DMS153 treated with DMSO at 0.1 percent for 48 hours (cell line): ENCODE data around the gene CCDC6.
"Not testable (repeated sequence)": the region's sequence is repeated elsewhere in the genome, so short reads cannot be mapped to it uniquely, and the experiment has no call there.

ENCODE experiments used
- DNase-seq: peaks from one replicate; lab custom pipeline; 2025; ENCODE audit not compliant: unreplicated experiment; lab: John Stamatoyannopoulos, UW

Gene CCDC6

DNA sequence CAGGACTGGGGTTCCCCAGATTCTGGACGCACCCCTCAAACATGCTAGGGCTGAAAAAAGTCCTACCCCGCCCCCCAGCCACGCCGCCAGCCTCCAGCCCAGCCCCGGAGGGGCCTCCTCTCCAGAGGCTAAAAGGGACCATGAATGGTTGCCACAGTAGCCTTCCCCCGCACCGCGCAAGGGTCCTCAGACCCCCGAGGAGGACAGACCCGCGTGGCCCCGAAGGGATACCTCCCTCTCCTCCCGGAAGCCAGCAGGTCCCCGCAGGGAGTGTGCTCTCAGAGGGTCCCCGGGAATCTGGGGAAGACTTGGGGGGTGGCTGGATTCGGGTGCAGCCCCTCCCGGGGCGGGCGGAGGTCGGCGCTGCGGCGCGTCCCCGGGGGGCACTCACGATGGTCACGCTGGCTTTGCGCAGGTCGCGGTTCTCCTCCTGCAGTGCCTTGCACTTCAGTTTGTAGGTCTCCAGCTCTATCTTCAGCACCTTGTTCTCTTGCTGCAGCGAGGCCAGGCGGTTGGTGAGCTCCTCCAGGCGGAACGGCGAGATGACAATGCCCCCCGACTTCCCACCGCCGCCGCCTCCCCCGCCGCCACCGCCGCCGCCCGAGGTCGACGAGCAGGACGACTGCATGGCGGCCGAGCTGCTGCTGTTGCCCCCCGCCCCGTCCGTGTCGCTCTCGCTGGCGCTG is 482 bp downstream of the CCDC6 start:
- DNase-seq = no peak

DNA sequence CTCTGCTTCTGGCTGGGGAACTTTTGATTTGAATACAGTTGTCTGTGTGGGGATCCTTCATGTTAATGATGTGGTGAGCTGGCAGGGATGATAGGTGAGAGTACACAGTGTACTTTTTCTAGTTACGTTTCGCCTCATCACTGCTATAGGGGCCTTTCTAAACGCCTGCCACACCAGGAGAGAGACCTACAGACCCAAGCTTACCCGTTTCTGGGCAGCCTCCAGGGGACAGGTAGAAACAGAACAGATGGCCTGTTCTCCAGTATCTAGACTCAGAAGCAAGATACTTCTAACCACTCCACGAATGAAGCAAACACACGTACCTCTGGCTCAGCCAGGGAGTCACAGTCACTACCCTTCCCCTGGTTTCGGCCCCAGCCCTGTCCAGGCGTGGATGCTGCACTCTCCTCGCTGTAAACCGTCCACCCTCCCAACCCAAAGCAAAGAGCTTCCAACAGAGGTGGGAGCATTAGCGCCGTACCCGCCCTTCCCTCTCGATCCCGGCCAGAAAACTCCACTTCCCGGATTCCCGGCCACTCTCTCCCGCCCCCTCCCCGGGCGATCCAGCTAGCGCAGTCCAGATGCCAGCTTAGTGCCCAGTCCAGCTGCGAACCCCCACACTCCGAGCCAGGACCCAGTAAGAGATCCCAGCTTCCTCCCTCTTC is 1.2 kb downstream of the CCDC6 start:
- DNase-seq = no peak

DNA sequence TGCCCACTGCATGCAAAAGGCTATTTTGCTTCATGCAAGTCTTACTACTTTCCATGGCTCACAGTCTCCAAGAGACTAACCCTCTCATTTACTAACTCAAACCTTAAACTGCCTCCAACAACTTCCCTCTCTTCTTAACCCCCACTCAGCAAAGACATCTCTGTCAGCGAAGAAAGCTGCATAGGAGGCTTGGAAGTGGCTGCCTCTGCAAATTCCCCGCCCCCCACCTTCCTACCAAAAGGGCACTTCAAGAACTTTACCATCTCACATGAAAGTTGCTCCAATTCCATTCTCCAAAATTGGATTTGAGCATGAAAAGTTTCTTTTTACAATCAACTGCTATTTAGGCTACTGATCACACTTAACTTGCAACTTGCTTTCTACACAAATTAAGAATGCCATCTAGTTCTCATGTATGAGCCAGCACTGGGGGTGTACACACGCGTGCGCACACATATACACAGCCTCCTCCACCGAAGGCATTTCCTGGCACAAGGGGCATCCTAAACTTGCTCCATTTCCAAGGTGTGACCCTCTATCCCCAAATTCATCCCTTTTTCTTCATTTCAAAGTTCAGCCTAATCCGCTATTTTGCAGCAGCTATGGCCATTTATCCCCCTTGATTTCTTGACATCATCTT is 1.8 kb downstream of the CCDC6 start:
- DNase-seq = no peak

DNA sequence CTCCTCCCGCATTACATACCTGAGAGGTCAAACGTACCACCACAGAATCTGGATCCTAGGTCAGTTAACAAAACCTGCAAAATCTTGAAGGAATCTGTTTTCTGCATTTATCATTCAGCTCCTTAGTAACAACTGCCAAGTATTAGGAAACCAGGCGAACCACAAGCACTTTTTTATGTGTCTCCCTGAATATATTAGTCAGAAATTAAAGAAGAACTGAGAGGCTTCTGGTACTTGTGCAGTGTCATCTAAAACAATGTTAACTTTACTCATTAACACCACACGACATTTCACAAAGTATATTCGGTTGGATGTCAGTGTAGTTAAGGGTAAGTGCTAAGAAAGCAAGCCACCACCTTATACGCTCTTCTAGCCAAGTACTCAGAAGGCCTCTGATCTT is 2.5 kb downstream of the CCDC6 start:
- no peak for DNase-seq

DNA sequence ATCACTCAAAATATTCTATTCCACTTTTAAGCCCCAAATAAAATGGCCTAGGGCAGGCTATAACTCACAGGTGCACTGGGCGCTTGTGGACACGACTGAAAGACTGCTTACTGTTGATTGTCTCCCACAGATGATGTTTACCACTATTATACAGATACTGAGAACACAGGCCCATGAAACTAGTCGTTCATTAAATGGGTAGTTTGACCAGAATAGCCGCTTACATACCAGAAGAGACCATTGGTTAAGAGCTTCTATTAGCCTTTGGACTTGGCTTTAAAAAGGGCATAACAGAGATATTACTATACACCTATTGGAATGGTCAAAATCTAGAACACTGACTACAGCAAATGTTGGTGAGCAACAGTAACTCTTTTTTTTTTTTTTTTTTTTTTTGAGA is 4.3 kb downstream of the CCDC6 start:
- no peak for DNase-seq

DNA sequence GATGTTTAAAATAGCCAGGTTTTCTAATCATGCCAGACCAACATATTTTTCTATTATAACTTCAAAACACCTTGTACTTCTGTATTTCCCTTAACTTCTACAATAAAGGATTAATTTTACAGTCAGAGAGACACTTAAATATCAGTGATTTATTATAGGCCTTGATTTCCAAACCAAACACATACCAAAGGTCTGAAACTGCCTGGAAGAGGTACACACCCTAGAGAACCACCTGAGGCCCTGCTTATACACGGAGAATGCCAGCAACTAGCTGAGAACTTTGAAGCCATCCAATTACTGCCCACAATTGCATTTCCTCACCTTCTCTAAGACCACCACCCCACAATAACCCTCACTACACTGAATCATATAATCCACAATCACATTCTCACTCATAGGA is 4.9 kb downstream of the CCDC6 start:
- no peak for DNase-seq

DNA sequence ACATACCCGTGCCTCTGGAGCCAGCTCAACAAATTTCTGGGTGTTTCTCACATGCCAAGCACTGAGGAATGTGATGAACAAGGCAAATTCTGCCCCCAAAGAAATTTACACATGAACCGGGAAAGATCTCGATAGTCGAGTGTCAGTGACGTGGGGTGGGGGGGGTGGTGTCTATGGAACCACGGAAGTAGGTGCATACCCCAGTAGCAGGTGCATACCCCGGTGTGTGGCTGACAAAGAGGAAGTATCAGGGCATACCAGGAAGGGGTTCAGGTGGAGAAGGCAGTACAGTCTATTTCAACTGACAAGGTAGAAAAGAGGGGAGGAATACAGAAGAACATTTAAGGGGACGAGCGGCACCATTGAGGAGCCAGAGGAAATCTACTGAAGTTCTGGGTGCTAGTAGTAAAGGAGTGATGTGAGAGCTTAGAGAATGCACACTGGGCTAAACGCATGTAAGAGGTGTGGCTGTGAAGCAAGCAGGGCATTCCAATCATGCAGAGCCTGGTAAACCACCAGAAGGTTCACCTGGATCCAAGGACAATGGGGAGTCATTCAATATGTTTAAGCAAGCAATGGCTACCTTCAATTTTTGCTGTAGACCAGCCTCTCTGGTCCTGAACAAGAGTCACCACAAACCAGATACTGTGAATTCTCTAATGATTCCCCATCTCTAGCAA is 6.2 kb downstream of the CCDC6 start:
- DNase-seq = no peak

DNA sequence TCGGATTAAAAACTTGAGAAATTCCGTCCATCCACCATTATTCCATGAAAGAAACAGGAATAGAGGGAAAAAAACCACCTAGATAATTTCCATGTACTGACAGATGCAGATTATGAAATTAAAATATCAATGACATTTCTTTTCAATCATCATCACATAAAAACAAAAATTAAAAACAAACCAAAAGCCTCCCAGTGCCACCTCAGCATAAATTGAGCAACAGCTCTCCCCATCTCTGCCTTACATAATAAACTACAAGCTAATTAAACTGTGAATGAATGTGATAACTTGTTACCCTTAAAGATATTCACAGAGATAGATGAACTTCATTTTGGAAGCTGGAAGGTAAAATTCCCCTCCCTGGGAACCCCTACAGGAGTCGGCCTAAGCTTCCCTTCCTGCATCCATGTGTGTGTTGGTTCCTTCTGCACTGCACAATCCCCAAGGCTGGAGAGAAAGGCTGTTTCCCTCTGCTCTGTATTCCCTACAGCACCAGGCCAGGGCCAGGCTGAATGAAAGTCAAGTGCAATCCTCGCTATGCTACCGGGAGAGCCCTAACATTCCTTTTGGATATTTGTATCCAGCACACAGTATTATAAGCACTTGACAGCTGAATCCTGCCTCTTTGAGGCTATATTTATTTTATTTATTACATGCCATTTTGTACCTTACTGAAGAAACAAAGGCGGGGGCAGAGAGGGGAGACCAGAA is 8.1 kb downstream of the CCDC6 start:
- DNase-seq = no peak

DNA sequence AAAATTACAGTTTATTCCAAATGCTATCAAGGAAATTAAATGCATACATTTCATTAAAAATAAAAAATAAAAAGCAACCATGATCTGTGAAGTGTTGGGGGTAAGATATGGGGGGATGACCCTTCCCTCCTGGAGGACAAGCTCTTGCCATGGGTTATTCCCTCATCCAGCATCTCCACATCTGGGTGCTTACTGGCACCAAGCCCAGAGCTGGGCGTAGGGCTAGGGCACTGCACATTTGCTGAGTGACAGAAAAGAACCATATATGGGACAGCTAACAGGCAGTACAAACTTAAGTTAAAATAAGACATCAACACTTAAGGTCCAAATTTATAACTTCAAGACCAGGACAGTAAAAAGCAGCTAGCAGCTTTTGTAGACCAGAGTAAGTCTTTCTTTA is 10.2 kb downstream of the CCDC6 start:
- DNase-seq = no peak

DNA sequence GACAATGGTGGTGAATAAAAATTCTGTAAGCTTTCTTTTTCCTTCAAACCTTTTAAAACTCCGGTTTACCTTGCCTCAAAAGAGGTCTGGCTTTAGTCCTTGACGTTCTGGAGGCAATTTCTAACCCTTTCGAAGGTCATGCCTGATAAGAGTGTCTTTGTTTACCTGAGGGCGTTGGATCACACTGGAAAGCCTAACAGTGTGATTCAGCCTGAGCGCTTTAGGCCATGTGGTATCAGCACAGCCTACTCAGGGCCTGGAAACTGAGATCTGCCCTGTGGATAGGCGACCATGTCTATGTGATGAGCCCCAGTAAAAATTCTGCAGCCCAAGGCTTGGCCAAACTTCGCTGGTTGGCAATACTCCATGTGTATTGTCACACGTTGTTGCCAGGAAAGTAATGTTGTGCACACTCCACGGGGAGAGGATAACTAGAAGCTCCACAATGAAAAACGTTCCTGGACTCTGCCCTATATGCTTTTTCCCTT is 10.7 kb downstream of the CCDC6 start:
- DNase-seq = no peak

DNA sequence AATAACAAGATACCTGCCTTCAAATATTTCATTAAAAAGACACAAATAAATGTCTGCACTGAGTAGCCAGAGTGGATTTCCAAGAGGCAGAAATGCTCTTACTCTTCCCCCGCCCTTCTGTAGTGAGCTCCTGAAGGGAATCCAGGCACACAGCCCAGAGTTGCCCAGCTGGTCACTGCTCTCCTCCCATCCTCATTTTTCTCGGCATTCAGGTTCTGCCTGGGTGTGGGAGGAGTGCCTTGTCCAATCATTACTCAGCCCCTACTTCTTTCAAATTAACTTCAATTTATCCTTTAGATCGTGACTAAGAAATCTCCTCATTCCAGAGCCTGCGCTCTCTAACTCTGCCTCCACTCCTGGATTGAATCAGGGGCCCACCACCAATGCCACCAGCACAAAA is 12.2 kb downstream of the CCDC6 start:
- DNase-seq = no peak

DNA sequence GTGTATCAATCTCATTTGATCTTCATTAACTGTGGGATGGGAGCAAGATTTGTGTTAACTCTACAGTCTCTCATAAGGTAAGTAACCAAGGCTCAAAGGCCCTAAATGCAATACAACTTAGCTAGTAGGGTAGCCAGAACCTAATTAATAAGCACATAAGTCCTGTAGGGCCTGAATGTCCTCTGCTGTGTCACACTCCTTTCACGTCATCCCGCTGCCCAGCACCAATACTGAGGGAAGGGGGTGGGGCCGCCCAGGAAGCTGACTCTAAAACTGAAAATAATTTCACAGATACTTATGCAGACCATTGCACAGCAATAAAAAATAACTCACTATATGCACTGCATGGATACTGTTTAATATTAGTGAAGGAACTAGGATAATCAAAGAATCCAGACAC is 13.7 kb downstream of the CCDC6 start:
- DNase-seq = no peak

DNA sequence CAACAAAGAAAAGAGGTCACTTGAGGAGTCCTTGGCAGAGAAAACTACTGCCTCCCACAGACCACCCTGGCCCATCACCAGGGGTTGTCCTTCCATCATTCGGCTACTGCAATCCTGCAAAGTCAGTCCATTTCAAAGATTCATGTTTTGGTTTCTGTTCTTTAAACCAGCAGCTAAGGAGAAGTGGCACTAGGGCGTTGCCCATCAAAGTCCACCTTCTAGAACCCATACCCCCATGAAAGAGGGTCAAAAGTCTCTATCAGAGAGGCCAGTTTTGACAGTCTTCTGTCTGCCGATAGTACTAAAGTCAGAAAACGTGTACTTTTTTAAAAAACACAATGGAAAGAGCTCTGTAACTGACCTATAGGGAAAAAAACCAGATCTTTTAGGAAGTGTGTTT is 14.4 kb downstream of the CCDC6 start:
- no peak for DNase-seq

DNA sequence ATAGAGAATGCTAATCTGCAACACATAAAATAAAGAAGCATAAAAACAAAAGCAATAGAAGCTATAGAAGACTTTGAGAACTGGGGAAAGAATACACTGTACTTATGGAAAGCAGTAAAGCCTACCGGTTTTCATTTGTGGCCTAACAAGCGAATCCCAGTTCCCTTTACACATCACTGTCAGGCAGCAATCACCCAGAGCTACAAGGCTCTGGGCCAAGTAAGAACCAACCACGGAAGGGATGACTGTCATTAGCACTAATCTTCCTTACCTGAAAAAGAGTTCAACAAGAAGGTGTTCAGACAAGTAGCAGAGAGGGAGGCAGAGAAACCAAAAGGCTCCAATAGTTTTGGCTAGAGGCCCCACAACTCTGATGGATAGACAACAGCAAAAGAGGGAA is 15.0 kb downstream of the CCDC6 start:
- DNase-seq = no peak

DNA sequence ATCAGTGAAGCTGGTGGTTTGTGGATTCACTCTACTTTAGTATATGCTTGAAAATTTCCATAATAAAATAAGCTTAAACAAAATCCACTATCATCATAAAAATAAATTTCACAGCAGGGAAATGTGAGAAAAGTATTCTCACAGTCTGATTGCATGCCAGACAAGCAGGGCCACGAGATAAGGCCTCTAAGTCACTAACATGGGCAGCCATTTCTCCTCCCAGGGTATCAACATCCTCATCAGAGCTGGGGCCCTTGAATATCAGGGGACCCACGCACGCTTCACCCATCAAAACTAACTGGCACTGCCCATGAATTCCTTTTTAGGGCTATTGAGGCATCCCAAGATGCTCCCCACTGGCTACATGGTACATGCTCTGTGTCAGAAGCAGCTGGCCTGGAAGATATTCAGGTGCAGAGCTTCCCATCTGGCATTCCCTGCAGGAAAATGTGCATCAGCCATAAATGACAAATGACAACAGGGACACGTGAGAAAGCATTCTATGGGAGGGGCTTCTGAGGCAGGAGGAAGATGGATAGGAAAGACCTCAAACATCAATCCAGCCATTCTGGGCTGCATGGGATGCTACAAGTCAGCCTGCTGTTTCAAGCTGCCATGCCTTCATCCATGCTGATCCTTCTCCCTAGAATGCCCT is 17.4 kb downstream of the CCDC6 start:
- no peak for DNase-seq

DNA sequence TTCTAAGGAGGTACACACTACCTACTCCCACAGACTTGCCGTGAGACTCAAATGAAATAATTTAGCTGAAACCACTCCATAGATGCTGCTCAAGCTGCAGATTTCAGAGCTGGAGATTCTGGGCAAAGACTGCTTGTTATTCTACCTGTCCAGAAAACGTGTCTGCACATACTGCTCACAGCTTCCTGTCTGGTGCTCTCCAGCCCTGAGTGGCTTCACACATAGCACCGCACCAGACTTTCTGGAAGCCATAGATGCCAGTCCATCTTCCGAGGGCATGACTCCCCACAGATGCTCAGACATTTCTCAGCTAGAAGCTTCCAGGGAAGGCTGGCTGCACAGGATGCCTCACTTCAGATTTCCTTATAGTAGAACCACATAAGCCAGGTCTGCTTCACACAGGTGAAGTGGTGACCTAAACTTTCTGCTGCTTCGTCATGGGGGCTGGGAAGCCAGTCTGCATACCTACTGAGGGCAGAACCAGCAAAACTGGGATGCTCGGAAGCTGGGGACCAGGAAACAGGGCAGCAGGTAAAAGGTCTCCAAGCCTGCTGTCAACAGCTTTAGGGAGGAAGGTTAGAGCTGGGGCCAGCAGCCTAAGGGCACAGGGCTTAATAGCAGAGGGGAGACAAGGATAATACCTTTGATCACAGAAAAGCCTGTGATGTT is 18.2 kb downstream of the CCDC6 start:
- no peak for DNase-seq

DNA sequence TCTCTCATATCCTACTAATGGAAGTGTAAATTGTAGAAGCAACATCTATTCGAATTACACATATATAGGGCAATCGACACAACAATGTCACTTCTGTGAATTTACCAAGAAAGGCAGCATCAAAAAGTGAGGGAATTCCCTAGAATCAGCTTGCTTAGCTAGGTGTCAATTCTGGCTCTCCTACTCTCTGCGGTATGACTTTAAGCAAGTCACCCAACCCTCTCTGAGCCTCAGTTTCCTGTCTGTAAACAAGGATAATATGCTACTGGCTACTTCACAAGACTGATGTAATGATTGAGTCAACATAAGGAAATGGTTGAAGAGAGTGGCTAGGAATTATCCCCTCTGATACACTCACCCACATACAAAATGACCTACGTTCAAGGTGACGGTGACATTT is 19.4 kb downstream of the CCDC6 start:
- DNase-seq = no peak

DNA sequence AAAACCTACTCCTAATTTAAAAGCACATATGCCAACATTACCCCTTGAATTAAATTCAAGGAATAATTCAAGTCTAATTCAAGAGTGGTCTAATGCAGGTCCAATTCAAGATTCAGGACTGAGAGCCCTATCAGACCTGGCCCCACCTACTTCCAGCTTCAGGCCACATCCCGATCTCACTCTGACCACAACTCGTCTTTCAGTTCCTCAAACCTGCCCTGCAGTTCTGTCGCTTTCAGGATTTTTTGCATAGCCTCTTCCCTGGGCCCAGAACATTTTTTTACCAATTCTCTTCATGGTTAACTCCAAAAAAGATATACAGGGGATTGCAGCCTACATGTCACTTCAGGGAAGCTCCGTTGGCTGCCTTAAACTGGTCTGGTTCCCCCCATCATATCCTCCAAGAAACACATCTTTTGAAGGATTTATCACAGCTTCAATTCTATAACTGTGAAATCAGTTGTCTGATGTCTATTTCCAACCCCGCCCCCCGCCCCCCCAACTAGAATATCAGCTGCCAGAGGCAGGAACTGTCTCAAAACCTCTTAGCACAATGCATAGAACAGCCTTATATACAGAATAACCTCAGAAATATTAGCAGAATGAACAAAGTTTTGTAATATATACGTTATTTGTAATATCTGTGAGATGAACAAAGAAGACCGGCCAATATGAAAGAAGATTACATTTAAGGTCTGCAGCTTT is 20.8 kb downstream of the CCDC6 start:
- DNase-seq = no peak

DNA sequence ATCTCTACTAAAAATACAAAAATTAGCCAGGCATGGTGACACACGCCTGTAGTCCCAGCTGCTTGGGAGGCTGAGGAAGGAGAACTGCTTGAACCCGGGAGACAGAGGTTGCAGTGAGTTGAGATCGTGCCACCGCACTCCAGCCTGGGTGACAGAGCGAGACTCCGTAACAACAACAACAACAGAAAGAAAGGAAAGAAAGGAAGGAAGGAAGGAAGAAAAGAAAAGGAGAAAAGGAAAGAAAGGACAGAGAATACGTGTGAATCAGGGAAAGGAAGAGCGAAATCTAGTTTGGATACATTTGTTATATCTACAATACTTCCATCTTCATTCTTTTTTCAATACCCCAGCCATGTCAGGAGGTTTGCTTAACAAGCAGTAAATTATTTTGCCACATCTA is 21.5 kb downstream of the CCDC6 start:
- DNase-seq = not testable (repeated sequence)

DNA sequence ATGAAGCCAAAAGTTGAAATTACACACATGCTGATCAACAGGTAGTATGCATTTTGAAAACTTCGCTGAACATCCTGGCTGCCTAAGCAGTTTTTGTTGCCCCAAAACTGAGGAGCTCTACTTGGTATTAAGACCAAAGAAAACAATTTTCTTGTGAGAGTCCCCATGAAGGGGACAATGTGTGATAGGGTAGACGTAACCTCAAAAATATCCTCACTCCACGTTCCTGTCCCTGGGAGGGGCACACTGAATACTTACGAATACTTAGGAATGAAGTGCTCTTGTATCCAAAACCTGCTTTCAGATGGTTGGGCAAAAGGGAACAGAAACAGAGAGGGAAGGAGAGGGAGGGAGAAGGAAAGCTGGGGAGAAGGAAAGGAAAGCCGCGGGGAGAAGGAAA is 24.7 kb downstream of the CCDC6 start:
- DNase-seq = no peak
